Measurements from ENCODE around the gene SLC1A4.
"Not testable (repeated sequence)": the region's sequence is repeated elsewhere in the genome, so short reads cannot be mapped to it uniquely, and the experiment has no call there.

SLC1A4 gene

DNA sequence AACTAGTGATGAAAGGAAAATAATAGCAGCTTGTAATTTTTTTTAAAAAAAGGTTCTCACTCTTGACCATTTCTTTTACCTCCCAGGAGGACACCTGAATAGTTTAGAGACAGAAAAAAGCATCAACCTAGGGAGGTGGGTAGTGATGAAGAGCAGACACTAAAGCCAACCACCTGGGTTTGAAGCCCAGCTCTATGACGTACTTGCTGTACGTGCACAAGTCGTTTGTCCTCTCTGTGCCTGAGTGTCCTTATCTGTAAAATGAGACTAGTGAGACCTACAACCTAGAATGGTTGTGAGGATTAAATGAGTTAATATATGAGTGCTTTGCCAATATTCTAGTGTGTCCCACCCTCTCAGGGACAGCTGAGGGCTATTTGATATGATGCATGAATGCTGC is 5.8 kb downstream of the SLC1A4 start:
- no peak for DNase-seq

DNA sequence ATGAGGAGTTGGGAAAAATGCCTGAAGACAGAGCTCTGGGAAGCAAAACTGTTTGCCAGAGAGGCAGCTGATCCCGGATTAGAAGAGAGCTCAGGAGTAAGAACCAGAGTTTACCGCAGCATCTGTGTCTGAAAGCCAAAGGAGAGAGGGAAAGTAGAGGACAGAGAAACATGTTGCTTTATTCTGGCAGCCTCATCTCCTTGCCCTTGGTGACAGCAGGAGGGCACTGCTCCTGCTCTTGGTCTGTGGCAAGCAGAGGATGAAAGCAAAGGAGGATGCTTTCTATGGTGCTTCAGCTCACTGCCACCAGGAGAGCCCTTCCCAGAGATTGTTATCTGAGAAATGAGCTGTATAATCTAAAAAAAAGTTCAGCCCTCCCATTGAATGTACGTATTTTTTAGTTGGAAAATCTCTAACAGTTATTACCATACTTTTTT is 7.7 kb downstream of the SLC1A4 start:
- peak; percentile 51 for DNase-seq

DNA sequence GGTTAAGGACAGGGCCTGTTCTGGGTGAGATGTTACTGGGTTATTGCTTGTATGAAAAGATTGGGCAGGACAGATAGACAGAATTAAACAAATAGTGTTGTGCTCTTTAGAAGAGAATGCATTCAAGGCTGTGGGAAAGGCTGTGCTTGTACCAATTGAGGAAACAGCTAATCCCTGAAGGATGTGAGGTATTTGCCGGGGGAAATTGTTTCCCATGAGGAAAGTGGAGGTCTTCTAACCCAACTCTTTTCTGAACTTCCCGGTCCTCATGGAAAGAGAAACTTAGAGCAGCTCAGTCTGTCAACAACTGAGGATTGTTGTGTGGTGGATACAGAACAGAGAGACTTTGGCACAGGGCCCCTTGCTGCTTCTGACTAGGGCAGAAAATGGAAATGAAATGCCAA is 9.5 kb downstream of the SLC1A4 start:
- DNase-seq: no peak

DNA sequence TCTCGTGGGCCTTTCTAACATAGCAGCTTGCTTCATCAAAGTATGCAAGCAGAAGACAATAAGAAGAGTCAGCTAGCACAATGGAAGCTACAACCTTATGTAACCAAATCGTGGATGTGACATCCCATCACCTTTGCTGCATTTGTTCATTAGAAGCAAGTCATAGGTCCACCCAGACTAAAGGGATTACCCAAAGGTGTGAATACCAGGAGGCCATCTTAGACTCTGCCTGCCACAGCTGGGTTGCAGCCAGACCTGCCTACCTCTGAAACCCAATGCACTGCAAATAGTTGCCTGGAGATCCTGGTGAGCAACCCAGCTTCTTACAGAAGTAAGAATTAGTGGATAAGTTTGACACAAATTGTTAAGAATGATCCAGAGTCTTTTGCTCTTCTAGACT is 10.6 kb downstream of the SLC1A4 start:
- DNase-seq: no peak

DNA sequence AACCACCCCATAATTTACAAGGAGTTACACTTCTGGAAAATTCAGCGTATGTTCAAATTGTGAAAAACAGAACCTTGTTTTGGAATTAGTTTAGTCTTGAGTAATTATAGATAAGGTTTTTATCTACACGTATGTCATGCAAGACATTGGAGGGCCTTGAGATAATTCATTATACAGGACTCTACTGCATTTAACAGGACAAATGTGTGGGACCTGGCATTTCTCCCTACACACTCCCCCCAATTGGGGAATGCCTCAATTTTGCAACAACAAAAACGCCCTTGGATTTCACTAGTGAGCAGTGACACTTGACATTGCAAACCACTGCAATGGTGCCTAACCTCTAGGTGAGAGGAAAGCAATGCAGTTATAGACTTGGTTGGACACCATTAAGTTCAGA is 11.4 kb downstream of the SLC1A4 start:
- no peak for DNase-seq

DNA sequence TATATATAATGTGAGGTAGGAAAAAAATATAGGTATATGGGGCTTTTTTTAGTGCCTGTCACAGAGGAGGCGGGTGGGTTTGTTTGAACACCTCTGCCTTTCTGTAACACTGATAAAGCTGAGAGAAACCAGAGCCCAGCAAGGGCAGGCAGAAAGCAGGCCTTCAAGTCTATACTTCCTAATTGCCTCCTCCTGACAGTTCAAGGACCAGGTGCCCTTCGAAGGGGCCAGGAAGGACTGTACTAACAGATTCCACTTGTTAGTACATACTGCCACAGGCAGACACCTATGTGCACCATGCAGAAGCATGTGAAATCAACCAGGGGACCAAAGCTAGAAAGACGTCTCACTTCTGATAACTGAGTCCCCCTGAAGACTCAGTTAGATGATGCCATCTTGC is 13.8 kb downstream of the SLC1A4 start:
- no peak for DNase-seq

DNA sequence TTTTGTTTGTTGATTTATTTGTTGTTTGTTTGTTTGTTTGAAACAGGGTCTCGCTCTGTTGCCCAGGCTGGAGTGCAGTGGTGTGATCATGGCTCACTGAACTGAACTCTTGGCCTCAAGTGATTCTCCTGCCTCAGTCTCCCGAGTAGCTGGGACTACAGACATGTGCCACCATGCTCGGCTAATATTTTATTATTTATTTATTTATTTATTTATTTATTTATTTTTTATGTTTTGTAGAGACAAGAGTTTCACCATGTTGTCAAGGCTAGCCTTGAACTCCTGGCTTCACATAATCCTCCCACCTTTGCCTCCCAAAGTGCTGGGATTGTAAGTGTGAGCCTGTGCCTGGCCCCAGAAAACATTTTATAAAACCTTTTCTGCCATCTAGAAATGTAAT is 15.0 kb downstream of the SLC1A4 start:
- not testable (repeated sequence) for DNase-seq

DNA sequence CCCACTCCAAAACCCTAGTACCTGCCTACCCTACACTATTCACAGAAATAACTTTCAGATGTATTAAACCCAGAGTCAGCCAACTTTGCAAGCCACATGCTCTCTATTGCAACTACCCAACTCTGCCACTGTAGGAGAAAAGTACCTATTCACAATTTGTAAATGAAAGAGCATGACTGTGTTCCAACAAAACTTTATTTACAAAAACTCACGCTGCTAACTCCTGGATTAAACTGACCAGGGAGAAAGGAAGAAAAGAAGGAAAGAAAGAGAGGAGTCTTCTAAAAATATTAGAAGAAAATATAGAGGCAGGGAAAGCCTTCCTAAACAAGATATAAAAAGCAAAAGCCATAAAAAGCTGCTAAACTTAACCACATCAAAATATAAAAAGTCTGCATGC is 24.6 kb downstream of the SLC1A4 start:
- no peak for DNase-seq

DNA sequence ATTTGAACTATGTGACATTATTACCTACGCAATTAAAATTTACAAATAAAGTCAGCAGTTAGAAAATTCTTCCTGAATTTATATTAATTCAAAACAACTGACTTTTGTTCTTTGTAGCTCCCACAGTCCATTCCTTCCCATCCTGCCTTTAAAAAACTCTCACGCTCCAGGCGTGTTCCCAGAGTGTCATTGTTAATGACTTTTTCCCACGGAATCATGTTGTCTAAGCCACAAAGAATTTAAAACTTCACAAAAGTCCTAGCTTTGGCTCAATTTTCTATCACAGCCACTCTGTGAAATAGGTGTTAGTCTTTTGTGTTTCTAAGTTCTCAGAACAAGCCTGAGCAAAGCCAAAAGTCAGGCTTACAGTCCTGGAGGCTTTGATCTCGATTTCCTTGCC is 26.5 kb downstream of the SLC1A4 start:
- no peak for DNase-seq

DNA sequence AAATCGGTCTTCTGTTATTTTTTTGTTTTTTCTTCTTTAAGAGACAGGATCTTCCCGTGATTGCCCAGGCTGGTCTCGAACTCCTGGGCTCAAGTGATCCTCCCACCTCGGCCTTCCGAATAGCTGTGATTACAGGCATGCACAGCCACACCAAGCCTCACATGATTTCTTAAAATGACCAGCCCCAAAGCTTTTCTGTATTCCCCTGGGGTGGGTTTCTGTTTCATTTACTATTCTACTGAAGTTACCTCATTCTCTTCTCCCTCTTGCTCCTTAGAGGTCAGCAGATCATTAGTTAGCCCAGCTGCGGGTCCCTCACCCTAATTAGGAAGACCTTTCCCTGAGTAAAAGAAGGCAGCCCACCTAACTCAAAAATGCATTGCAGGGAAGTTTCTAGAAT is 27.6 kb downstream of the SLC1A4 start:
- DNase-seq: no peak

DNA sequence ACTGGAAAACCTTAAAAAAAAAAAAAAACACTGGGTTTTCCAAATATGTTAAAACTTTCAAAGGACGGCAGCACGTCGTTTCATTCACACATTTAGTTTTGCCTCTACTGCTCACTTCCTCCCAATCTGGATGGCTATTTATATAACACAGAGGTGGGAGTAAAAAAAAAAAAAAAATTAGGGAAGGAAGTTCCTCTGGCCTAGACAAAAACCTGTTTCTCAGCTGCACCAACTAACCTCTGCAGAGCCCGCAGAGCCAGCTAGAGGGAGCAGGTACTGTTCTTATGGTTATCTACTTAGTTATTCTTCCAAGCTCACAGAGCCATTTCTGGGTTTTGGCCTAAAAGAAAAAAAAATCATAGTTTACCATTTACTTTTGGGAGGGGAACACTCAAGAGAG is 28.1 kb downstream of the SLC1A4 start:
- DNase-seq: no peak

DNA sequence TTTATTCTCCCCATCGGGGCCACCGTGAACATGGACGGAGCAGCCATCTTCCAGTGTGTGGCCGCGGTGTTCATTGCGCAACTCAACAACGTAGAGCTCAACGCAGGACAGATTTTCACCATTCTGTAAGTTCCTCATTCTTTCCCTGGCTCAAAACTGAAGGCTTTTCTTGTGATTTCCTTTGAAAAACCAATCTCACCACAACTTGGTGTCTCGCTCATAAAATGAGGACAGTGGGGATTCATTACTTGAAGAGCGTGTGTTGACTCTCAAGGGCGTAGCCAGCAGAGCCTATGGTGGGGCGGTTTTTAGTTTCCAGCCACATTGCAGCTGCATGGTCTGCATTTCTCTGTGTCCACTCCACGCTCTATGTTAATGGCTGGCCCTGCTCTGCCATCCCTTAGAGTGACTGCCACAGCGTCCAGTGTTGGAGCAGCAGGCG is 29.0 kb downstream of the SLC1A4 start:
- DNase-seq: no peak

DNA sequence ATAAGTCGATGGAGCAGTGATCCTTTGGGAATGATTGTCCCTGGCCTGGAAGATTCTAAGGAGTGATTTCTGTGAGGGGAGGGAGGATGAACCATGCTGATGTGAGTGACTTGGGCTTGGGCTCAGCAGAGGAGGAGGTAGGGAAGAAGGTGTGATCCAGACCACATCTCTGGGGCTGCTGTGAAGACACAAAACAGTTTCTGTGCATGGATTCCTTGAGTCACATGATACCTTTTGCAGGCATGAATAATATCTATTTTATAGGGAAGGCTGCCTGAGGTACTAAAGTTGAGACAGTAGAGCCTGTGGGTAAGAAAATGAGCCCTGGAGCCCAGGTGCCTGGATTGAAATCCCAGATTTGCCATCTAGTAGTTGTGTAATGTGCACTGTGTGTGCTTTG is 29.8 kb downstream of the SLC1A4 start:
- DNase-seq: no peak

DNA sequence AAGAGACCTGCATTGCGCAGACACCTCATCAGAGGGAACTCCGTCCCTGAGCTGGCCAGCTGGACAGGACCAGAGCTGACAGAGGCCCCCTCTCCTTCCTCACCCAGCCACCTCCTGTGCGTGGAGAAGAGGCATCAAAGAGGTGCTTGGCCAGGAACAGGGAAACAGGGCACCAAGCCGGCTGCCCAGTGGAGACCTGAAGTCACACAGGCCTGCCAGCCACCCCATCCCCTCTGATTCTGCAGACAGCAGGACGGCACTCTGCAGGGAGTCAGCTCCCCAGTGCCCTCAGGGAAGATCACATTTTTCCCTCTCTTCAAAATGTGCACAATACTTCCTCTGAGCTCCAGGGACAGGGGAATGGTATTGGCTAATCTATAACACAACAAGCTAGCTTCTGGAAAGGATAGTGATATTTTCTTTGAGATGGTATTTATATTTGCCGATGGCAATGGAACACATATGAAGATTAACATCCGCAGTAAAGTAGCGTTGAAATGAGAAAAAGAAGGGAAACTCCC is 30.5 kb downstream of the SLC1A4 start:
- no peak for DNase-seq

DNA sequence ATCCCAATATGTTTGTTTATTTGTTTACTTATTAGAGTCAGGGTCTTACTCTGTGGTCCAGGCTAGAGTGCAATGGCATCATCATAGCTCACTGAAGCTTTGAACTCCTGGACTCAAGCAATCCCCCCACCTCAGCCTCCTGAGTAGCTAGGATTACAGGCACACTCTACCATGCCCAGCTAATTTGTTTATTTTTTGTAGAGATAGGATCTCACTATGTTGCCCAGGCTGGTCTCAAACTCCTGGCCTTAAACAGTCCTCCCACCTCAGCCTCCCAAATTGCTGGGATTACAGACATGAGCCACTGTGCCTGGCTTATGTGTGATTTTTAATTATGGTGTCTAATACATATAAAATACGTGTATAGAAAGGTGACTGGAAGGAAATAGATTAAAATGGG is 31.1 kb downstream of the SLC1A4 start:
- DNase-seq: not testable (repeated sequence)

DNA sequence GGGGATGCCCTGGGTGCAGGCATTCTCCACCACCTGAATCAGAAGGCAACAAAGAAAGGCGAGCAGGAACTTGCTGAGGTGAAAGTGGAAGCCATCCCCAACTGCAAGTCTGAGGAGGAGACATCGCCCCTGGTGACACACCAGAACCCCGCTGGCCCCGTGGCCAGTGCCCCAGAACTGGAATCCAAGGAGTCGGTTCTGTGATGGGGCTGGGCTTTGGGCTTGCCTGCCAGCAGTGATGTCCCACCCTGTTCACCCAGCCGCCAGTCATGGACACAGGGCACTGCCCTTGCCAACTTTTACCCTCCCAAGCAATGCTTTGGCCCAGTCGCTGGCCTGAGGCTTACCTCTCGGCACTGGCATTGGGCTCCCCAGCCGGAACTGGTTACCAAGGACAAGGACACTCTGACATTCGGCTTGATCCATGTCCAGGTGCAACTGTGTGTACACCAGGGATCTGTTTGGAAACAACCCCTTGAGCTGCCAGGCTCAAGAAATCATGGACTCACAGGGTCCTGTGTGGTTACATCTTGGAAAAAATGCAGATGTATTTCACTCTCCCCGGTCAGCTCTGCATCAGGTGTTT is 31.8 kb downstream of the SLC1A4 start:
- DNase-seq: no peak

DNA sequence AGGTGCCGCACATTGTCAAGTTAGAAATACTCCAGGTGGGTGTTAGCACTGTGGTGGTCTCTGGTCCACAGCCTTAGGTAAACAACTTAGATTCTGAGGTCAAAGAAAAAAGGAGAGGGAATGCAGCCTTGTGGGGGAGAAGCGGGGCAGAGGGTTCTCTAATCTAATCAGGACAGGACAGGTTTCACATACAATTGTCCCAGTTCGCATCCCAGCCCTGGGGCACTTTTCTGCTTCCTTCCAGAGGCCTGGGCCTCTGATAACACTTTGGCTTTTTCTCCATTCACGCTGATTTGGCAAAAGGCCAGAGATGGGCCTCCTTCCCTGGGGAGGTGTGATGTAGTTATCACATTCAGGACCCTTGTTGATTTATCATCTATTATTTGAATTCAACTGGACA is 32.5 kb downstream of the SLC1A4 start:
- DNase-seq: no peak

DNA sequence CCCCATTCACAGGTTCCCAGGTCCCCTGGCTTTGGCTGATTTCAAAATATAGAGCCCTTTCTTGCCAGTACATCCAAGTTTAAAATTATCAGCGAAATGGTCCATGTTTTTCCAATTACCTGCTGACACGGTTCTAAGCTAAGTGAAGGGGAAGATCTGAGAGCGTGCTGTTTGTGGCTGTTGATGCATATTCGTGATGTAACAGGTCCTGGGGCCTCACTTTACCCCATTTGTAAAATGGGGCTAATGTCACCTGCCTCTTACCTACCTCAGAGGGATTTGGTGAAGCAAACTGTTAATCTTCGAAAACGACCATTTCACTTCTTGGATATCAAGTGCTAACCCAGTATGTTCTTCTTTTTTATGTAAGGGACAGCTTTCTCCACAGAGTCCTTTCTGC is 33.0 kb downstream of the SLC1A4 start:
- no peak for DNase-seq

DNA sequence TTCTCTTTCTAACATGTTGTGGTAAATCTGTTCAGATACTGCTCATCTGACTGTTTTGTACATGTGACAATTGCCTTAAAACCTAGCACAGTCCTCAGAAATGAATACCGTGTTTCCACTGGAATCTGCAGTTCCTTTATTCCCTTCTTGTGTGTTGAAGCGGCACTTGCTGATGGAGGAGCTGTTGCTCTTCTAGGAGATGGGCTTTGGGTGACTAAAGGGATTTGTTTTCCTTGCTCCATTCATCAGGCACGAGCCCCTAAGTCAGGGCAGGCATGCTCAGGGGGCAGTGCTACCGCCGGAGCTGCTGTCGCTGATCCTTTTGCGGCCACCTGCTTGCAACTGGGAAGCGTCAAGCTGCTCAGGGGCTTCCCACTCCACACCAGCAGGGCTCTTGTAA is 34.5 kb downstream of the SLC1A4 start:
- no peak for DNase-seq

DNA sequence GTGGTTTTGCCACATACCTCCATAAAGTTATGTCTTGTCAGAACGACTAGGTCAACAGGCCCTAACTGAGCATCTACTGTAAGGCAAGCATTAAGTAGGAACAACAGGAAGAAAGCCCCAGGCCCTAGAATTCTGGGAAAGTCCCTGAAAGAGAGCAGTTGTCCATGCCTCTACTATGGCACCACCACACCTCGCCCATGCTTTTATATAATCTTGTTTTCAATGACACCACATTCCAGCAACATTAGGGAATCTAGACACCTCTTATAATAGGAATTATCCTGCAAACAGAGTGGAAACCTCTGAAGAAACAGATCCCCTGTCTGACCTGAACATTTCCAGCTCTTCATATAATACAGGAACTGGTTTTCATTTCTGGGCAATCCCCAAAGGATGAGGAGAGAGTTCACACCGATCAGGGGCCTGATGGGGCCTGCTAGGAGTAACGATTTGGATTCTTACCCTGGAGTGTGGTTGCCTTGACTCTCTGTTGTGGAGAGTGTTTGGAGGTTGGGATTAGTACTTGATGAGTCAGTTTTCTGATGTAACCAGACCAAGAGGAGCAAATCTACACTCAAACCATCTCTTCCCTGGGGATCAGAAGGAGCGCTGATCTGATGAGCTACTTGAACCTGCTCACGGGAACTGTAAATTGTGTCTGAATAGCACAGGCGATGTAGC is 35.1 kb downstream of the SLC1A4 start:
- DNase-seq: no peak

DNA sequence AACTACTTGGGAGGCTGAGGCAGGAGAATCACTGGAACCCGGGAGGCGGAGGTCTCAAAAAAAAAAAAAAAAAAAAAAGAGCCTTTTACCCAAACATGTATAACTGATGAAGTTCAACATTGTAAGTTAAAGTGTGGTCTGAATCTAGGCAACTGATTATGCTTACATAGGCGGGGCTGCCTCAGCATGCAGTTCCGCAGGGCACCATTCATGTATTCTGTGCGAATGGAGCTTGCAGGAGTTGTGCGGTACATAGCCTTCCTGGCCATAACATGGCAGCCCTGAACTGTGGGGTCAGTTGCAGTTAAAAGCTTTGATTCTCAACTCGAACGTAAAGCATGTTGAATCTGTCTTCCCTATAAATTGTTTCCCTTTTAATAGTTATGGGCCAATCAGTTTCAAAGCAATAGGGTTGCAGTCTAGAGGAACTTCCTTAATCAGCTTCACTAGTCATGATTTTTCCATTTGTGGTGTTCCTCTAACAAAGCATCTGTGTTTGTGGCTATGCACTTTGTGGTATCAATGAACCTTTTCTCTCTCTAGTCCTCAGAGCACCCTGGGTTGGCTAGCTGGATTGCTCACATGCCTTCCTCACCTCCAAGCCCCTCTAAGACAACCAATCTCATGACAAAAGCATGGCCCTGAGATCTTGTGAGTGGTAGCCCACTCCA is 36.4 kb downstream of the SLC1A4 start:
- DNase-seq: no peak

DNA sequence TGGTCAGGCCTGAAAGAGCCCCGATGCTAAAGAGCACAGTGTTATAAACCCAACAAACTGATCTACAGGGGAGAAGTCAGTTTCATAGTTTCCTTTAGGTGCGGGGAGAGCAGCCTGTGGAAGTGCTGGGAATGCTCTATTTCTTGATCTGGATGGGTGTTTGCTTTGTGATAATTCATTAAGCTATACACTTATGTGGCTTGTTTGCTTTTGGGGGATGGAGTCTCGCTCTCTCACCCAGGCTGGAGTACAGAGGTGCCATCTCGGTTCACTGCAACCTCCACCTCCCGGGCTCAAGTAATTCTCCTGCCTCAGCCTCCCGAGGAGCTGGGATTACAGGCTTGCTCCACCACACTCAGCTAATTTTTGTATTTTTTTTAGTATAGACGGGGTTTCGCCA is 37.0 kb downstream of the SLC1A4 start:
- DNase-seq: no peak

DNA sequence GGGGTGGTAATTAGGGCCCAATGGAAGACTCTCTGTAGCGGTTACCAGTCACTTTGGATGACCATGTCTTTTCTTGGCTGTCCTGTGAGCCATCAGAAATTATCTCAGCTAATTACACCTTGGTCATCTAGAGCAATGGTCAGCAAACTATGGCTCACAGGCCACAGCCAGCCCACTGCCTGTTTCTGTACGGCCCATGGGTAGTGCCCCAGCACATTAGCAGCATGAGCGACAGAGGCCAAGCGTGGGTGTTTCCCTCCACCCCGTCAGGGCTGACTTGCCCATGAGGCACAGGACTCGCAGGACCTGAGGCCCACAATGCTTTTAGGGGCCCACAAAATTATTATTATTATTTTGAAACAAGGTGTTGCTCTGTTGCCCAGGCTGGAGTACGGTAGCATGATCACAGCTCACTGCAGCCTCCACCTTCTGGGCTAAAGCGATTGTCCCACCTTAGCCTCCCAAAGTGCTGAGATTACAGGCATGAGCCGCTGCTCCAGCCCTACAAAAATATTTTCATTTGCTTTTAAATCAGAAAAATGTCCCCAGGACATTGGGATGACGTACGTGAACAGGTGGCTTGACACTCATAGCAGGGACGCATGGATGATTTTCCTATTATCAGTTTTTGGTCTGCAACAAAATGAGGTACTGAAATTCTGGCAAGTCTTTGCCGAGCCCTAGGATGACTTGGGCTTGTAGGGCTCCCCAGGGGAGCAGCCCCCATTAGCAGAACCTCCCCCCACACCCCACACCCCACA is 37.7 kb downstream of the SLC1A4 start:
- no peak for DNase-seq

Data from DMS79 (cell line).